GM10847 (cell line): ENCODE results near the gene FAM9C.

Experiments
- POLR2A ChIP-seq: IDR thresholded peaks from 2 replicates; pipeline ENCODE4 v1.6.1; 2011; ENCODE audit not compliant: insufficient read length; ENCODE audit errors: extremely low read depth

Gene FAM9C

DNA sequence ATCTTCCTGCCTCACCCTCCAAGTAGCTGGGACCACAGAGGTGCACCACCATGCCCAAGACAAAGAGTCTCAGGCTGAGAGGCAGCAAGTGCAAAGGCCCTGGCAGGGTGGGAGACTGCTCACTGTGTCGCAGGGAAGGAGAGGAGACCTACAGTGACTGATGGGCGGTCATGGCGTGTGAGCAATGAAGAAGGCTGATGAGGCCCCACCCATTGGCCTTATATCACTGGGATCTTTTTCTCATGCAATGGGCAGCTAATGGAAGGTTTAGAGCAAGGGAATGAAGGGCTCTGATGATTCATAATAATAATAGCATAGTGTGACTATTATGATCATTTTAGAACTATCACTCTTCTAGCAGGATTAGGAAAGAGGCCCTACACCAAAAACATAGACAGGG lies 20.9 kb downstream of the FAM9C start:
- no peak for TF ChIP-seq POLR2A

GRCh38 chrX:13022926-13023325 lies 21.5 kb downstream of the FAM9C start:
- TF ChIP-seq POLR2A, result no peak

DNA sequence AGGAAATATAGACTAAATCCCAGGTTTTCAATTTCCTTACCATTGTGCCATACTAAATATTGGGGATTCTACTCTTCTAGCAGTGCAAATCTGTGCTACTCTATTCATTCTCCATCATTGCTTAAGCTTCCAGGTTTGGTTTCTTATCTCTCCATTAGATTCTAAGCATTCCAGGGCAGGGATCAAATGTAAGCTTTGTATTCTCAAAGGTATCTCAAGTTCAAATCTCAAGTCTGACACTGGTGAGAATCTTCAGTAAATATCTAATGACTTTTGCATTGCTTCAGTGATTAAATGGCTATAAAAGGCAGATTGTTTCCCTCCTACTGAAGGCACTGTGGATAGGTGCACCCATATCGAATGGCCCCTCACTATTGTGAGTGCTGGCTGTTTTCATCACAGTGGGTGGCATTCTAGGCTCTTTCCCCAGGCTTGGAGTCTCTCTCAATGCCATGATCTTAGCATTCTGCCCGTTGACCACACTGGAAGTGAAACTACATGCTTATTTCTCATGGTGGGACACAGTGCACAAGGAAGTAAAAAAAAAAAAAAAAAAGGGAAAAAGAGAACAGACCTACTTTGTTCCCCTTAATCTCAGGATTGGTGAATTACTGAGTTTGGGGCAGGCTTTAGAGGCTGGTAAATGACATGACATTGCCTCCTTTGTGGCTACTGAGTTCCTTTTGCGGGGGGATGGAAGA lies 28.7 kb downstream of the FAM9C start:
- TF ChIP-seq POLR2A, result no peak

GRCh38 chrX:13014111-13015096 lies 30.0 kb downstream of the FAM9C start:
- no peak for TF ChIP-seq POLR2A

DNA sequence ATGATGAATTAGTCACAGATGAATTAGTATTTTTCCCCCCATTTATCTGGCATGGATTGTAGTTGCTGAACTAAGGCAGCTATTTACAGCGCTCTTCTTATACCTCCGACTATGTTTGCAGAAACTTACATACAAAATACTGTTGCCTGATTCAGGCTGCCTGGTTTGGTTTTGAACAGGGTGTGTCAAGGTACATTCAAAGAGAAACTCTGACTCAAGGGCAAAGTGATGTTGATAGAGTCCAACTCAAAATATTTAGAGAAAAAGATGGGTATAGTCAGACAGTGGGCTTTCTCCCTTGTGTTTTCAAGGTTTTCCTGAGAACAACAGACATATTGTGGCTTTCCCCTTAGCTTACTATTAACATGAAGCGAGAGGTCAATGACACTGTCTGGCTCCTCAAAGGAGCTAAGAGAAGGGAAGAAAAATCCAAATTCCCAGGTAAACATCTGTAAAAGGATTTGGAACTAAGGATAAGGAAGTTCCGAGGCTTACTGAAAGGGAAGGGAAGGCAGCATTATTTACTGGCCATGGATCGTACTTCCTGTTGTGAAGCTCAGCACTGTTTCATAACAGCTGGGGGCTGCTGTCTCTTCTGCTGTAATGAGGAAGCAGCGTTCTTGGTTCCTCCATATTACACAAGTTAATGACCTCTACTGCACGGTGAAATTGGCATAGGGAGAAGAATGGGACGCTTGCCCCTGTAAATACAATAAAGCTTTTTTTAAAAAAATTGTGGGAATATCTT lies 30.9 kb downstream of the FAM9C start:
- TF ChIP-seq POLR2A, result no peak

DNA sequence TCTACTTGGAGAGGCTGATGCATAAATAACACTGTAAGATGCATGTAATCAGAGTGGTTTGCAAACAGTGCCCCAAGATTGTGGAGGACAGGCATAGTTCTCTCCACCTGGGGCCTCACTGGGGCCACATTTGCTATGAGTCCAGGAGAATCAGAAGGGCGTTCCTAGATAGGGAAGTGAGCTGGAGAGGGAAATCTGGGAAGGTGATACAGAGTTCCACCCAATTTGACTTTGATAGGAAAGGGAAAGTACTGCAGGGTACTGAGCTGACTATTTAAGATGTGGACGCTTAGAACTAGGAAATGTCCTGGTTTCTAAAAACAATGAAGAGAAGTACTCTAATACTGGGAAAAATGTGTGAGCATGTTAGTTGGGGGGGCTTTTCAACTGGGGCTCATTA lies 33.9 kb downstream of the FAM9C start:
- TF ChIP-seq POLR2A, result no peak

GRCh38 chrX:13009844-13010243 lies 34.6 kb downstream of the FAM9C start:
- no peak for TF ChIP-seq POLR2A

GRCh38 chrX:13009273-13009672 lies 35.1 kb downstream of the FAM9C start:
- TF ChIP-seq POLR2A, result no peak

DNA sequence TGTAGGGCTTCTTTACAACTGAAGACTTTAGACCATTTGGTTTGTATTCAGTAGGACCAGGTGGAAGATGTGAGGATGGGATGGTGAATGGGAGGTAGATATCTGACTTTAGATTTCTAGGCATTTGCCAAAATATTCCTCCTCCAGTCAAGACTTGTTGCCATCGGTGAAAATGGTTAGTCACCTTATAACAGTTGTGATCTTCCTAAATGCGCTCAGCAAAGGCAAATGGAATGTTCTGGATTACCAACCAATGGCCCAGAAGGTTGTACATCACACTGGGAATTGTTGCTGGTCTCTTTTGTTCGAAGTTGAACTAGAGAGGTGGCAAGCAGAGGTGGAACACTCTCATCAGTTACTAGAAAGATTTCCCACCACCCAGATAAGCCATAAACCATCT lies 35.6 kb downstream of the FAM9C start:
- no peak for TF ChIP-seq POLR2A

DNA sequence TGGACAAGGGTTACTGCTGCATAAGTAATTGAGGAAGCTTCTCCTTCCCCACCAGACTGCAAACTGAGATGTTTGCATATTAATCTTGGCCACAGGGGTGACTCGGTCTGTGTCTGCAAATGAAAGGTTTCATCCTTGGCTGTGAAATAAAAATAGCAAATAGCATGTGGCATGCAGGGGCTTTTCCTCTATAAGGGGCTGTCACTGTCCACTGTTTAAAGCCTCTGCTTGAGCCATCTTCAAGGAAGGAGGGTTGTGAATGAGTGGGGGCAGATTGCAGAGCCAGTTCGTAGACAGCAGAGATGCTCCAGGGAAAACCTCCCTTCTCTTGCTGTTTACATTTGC lies 36.3 kb downstream of the FAM9C start:
- no peak for TF ChIP-seq POLR2A

- no peak for TF ChIP-seq POLR2A
Measured at GRCh38 chrX:13007519-13008188, 36.8 kb downstream of the FAM9C start.

DNA sequence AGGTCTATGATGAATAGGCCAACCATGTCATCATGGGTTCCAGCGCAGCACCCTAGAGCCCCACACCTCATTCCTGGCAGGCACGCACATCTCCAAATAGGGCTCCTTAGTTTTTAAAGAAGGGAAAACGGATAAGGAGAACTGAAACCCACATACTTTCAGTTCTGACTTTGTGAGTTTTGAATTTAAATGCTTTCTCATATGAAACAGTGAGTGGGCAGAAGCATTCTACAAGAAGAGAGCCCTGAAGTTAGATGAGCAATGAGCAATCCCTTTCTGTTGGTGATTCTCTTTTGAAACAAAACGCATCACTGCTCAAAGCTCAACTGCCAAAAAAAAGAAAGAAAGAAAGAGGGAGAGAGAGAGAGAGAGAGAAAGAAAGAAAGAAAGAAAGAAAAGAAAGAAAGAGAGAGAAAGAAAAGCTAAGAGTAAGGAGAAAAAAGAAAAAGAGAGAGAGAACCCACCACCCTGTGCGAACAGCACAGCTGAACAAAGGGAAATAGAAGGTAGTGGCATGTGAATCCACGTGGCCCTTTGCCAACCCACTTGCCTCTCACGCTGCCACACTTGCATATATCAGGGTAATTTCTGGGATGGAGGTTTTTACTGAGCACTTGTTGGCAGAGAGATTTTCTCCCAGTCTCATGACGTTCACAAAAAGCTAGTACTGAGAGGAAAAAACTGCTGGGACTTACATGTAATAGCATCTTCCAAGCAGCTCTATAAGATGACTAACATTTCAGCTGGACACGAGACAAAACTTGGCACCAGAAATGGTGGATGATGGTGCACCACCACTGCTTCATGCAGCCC lies 38.6 kb downstream of the FAM9C start:
- TF ChIP-seq POLR2A, result no peak

- TF ChIP-seq POLR2A, result no peak
Measured at GRCh38 chrX:13001961-13002671, 42.3 kb downstream of the FAM9C start.

- no peak for TF ChIP-seq POLR2A
Measured at GRCh38 chrX:13001097-13001496, 43.3 kb downstream of the FAM9C start.

DNA sequence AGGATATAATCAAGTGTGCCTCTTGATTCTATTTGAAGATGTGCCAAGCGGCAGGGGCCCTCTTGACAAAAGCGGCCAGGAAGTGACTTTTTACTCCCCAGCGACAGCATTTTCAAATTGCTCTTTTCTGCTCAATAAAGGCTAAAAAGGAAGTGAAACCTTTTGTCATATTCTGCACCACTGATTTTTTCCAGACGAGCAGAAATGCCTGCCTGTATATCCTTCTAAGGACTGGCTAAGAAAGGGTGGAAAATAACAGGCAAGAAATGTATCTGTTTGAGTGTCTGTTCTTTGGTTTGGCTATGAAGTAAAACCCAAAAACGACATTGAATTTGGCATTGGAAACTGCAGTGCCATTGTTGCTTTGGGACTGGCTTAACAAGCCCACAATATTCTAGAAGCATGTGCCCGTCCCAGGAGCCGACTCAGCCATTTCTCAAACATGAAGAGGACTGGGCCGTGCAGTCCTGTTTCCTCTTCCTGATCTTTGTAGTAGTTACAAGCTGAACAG lies 44.1 kb downstream of the FAM9C start:
- no peak for TF ChIP-seq POLR2A
